Measurements from ENCODE around the gene BRD3OS. TPM values are rescaled to one million over a fixed set of nuclear protein-coding genes. Genes with fewer than 3 reads are reported as not detected.

Gene BRD3OS
- total and polyA plus RNA-seq, 7 donors: 3.9 to 19.4 (median 11.7) TPM

GRCh38 chr9:134031783-134032182 is 6.5 kb downstream of the BRD3OS start:
- H3K36me3 ChIP-seq: peaks cover 32 to 96% (median 44%) of the 10 kb centered on the region in 4 donors
- WGBS, 2 donors: 94% methylated on average over 14 of the region's 14 CpGs
- H3K27ac ChIP-seq: no peak overlapping the region
- H3K4me1 ChIP-seq: peaks cover 0 to under 1% (median under 1%) of the 10 kb centered on the region in 4 donors
- H3K4me3 ChIP-seq: no peak overlapping the region
- H3K9me3 ChIP-seq: no peaks in the 10 kb centered on the region
- intact Hi-C loops (cut with DNase I): no loop called here
- peak; percentile 40 for DNase-seq
- H3K27me3 ChIP-seq: no peaks in the 10 kb centered on the region
- TF ChIP-seq EP300 (IDR thresholded peaks at IDR 0.05) (no peak), CTCF (IDR thresholded peaks at IDR 0.05) (no peak), POLR2A (IDR thresholded peaks at IDR 0.05) (no peak), POLR2AphosphoS5 (IDR thresholded peaks at IDR 0.05) (no peak)

- H3K9me3 ChIP-seq: peaks cover 0 to 3% (median 0%) of the 10 kb centered on the region in 4 donors
- 88 to 94% methylated on average over 40 of the region's 40 CpGs for WGBS, 2 donors
- H3K27me3 ChIP-seq: no peaks in the 10 kb centered on the region
- H3K4me3 ChIP-seq: no peak overlapping the region
- H3K36me3 ChIP-seq: peaks cover 32 to 97% (median 45%) of the 10 kb centered on the region in 4 donors
- intact Hi-C loops (cut with DNase I): no loop called here
- H3K4me1 ChIP-seq: no peaks in the 10 kb centered on the region
- TF ChIP-seq EP300 (IDR thresholded peaks at IDR 0.05) (no peak), POLR2AphosphoS5 (IDR thresholded peaks at IDR 0.05) (no peak), CTCF (IDR thresholded peaks at IDR 0.05) (no peak), POLR2A (IDR thresholded peaks at IDR 0.05) (no peak)
- H3K27ac ChIP-seq: no peak overlapping the region
- DNase-seq: peak; percentile 57
Observed at GRCh38 chr9:134032456-134033222, 7.4 kb downstream of the BRD3OS start.

GRCh38 chr9:134033516-134034214 is 8.4 kb downstream of the BRD3OS start:
- Histone ChIP-seq H3K4me3 (no peak overlapping the region), H3K27ac (no peak overlapping the region), H3K9me3 (peaks cover 0 to 7% (median 2%) of the 10 kb centered on the region in 4 donors), H3K36me3 (peaks cover 32 to 97% (median 50%) of the 10 kb centered on the region in 4 donors), H3K4me1 (no peaks in the 10 kb centered on the region), H3K27me3 (no peaks in the 10 kb centered on the region)
- intact Hi-C loops (cut with DNase I): no loop called here
- TF ChIP-seq POLR2A (IDR thresholded peaks at IDR 0.05) (no peak), EP300 (IDR thresholded peaks at IDR 0.05) (no peak), POLR2AphosphoS5 (IDR thresholded peaks at IDR 0.05) (no peak), CTCF (IDR thresholded peaks at IDR 0.05) (no peak)
- WGBS, 2 donors: 94 to 95% methylated on average over 26 of the region's 26 CpGs
- peak; percentile 52 for DNase-seq

GRCh38 chr9:134034215-134035040 is 9.1 kb downstream of the BRD3OS start:
- H3K9me3 ChIP-seq: peaks cover 0 to 7% (median 2%) of the 10 kb centered on the region in 4 donors
- no peaks in the 10 kb centered on the region for H3K4me1 ChIP-seq
- no peak for TF ChIP-seq EP300 (IDR thresholded peaks at IDR 0.05)
- TF ChIP-seq POLR2A (IDR thresholded peaks at IDR 0.05): no peak
- no peak for TF ChIP-seq POLR2AphosphoS5 (IDR thresholded peaks at IDR 0.05)
- no peak for TF ChIP-seq CTCF (IDR thresholded peaks at IDR 0.05)
- no peak overlapping the region for H3K4me3 ChIP-seq
- no peaks in the 10 kb centered on the region for H3K27me3 ChIP-seq
- WGBS, 2 donors: 95% methylated on average over 19 of the region's 19 CpGs
- intact Hi-C loops (cut with DNase I): no loop called here
- H3K36me3 ChIP-seq: peaks cover 32 to 97% (median 57%) of the 10 kb centered on the region in 4 donors
- peak; percentile 33 for DNase-seq
- no peak overlapping the region for H3K27ac ChIP-seq
